Activated naive CD4-positive, alpha-beta T cell treated with anti-CD3 and anti-CD28 coated beads, Interleukin-2, amount 50 U/mL, for 24 hours (primary cell): ENCODE results near the gene CCDC157.
"Not testable (repeated sequence)": the region's sequence is repeated elsewhere in the genome, so short reads cannot be mapped to it uniquely, and the experiment has no call there.

Source experiments
- H3K27ac Mint-ChIP-seq: one replicate; pipeline ENCODE4 v1.8.0; 2021; ENCODE audit warnings: mild to moderate bottlenecking, mixed read lengths
- H3K27me3 Mint-ChIP-seq: one replicate; pipeline ENCODE4 v1.8.0; 2021; ENCODE audit warnings: mixed read lengths
- H3K36me3 Mint-ChIP-seq: one replicate; pipeline ENCODE4 v1.8.0; 2021; ENCODE audit warnings: mixed read lengths
- H3K4me1 Mint-ChIP-seq: one replicate; pipeline ENCODE4 v1.8.0; 2021; ENCODE audit warnings: mixed read lengths
- H3K4me3 Mint-ChIP-seq: one replicate; pipeline ENCODE4 v1.8.0; 2021; ENCODE audit warnings: mild to moderate bottlenecking, mixed read lengths
- H3K9me3 Mint-ChIP-seq: one replicate; pipeline ENCODE4 v1.8.0; 2021; ENCODE audit warnings: mixed read lengths

CCDC157 gene

GRCh38 chr22:30336752-30337460 lies 19.9 kb upstream of the CCDC157 start:
- Mint-ChIP-seq H3K27ac (peak overlapping the region; percentile 62), H3K36me3 (peaks cover 8% of the 10 kb centered on the region)

DNA sequence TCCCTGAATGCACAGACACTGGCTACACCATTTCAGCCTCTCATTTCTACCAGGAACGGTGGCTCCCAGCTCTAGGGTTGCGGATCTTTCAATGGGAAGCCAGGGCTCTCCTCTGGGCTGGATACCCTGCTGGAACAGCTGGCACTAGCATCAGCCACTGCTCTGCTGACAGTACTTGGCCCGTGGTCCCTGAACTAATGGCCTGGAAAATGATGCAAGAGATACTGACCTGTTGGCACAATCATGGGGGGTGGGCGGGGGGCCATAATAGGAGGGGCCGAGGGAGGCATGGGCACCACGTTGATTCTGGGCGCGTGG lies 19.4 kb upstream of the CCDC157 start:
- Mint-ChIP-seq H3K4me3 (no peak overlapping the region), H3K27ac (no peak overlapping the region), H3K4me1 (peaks cover 15% of the 10 kb centered on the region), H3K36me3 (peaks cover 8% of the 10 kb centered on the region), H3K9me3 (no peaks in the 10 kb centered on the region), H3K27me3 (no peaks in the 10 kb centered on the region)

More at GRCh38 chr22:30336752-30337460, 19.9 kb upstream of the CCDC157 start:
- Mint-ChIP-seq H3K4me3 (no peak overlapping the region), H3K9me3 (no peaks in the 10 kb centered on the region), H3K27me3 (no peaks in the 10 kb centered on the region), H3K4me1 (peaks cover 15% of the 10 kb centered on the region)

DNA sequence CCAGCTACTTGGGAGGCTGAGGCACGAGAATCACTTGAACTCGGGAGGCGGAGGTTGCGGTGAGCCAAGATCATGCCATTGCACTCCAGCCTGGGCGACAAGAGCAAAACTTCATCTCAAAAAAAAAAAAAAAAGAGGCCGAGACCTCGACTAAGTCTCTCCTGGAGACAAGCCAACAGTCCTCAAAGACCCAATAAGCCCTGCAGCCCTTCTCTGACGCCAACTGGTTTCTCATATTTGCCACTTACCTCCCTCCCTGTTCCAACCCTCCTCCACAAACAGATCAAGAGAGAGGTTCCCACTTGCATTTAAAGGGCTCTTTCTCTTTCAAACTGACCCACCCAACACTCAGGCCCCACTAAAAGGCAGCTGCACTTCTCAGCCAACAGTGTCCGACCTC lies 18.5 kb upstream of the CCDC157 start:
- Mint-ChIP-seq H3K36me3 (peaks cover 10% of the 10 kb centered on the region), H3K4me1 (peaks cover 15% of the 10 kb centered on the region)
- H3K27me3 Mint-ChIP-seq, H3K4me3 Mint-ChIP-seq, H3K9me3 Mint-ChIP-seq, H3K27ac Mint-ChIP-seq: not testable (repeated sequence)

DNA sequence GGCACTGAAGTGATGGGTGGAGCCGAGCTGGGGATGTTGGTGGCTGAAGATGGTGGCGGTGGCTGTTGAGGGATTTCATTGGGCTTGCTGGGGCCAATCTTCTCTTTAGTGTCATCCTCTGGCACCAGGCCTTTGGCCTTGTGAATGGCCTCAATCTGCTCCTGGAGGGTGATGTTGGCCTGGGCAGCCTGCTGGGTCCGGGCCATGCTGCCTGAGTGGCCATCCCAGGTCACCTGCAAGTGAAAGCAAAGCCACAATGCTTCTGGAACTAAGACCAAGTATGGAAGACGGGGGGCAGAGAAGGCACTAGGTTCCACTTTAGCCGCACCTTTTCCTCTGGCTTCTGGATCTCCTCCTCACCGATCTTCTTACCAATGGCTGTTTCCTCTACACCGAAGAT lies 18.0 kb upstream of the CCDC157 start:
- Mint-ChIP-seq H3K9me3 (no peaks in the 10 kb centered on the region), H3K4me1 (peaks cover 10% of the 10 kb centered on the region), H3K36me3 (peaks cover 12% of the 10 kb centered on the region), H3K4me3 (no peak overlapping the region), H3K27me3 (no peaks in the 10 kb centered on the region), H3K27ac (no peak overlapping the region)

DNA sequence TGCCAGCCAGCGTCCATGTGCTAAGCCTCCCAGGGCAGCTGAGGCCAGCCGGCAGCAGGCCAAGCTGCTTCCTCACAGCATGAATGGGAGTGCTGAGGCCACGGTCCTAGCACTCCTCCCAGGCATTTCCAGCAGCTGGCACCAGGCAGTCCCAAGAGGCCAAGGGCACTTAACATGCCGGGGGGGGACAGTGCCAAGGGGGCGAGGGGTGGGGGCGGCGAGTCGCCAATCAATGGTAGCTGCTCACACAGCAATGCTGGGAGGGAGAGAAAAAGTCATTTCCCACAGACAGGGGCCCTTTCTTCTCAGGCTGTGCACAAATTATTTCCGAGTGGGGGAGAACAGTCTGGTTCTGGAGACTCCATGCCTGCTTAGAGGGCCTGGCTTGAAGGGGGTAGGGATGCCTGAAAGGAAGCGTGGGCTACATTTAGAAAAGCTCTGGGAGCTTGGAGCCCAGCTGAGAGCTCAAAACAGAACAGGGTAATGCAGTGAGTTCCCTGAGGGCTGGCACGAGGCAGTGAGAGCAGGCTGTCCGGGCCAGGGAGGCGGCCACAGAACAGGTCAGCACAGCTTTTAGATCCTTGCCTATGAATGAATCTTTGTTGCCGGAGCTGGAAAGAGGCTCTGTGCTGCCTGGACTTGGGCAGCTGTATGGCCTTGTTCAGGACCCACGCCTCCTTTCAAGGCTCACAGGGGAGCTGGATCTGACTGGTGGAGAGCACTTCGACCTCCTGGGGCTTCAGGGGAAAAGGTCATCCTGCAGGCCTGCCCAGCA lies 15.7 kb upstream of the CCDC157 start:
- H3K27ac Mint-ChIP-seq: no peak overlapping the region

DNA sequence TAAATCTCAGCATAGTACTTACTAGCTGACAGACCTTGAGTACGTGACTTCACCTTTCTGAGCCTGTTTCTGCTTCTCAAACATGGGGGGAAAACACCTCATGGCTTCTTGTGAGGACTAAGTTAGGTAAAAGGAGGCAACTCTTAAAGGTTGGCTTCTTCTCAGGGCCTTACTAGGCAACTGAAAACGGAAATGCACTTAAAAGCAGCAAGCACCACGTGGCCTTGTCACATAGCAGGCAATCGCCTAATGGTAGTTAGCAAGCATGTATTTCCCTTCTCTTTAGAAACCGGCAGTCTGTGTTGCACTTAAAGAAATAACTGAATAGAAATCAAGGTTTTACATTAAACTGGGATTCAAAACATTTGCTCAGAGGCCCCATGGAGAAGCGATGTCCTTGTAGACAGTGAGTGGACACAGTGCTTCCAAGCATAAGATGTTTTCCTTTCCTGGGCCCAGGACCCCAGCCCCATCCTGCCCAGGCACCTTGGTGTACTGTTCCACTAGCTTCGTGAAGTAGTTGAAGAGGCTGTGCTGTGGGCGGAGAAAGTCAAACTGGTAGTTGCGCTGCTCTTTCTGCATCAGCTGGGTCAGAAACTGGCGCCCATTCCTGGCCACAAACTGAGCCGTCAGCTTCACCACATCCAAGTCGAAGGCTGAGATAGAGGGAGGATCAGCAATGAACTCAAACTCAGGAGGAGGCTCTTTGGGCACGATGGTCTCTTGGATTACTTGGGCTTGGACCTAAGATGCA lies 12.2 kb upstream of the CCDC157 start:
- Mint-ChIP-seq H3K27ac (peak overlapping the region; percentile 65), H3K4me1 (peaks cover 22% of the 10 kb centered on the region), H3K27me3 (no peaks in the 10 kb centered on the region), H3K9me3 (no peaks in the 10 kb centered on the region), H3K4me3 (no peak overlapping the region), H3K36me3 (peaks cover 16% of the 10 kb centered on the region)

More for the DNA sequence above, 15.7 kb upstream of the CCDC157 start:
- H3K36me3 Mint-ChIP-seq: peaks cover 14% of the 10 kb centered on the region
- no peaks in the 10 kb centered on the region for H3K27me3 Mint-ChIP-seq
- H3K9me3 Mint-ChIP-seq: no peaks in the 10 kb centered on the region
- no peaks in the 10 kb centered on the region for H3K4me1 Mint-ChIP-seq
- H3K4me3 Mint-ChIP-seq: no peak overlapping the region

- Mint-ChIP-seq H3K4me3 (peak overlapping the region; percentile 42), H3K4me1 (peaks cover 47% of the 10 kb centered on the region), H3K9me3 (no peaks in the 10 kb centered on the region), H3K27me3 (no peaks in the 10 kb centered on the region), H3K27ac (peak overlapping the region; percentile 72), H3K36me3 (peaks cover 15% of the 10 kb centered on the region)
Measured at GRCh38 chr22:30347255-30347892, 9.4 kb upstream of the CCDC157 start.

DNA sequence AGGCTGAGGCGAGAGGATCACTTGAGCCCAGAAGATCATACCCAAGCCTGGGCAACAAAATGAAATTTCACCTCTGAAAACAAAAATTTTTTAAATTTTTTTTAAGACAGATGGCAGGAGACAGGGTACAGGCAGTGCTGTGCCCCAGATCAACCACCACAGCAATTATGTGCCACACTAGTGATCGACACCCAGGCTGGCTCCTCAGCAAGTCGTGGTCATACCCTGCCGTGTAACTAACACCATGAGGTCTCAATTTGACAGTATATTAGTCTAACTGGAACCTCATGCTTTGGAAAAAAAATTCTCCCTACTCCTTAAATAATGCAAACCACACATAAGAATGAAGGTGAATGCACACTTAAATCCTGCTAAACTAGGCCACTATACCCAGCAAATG lies 8.4 kb upstream of the CCDC157 start:
- Mint-ChIP-seq H3K4me3 (peak overlapping the region; percentile 61), H3K4me1 (peaks cover 56% of the 10 kb centered on the region), H3K27ac (peak overlapping the region; percentile 76), H3K27me3 (no peaks in the 10 kb centered on the region), H3K9me3 (no peaks in the 10 kb centered on the region), H3K36me3 (peaks cover 11% of the 10 kb centered on the region)

DNA sequence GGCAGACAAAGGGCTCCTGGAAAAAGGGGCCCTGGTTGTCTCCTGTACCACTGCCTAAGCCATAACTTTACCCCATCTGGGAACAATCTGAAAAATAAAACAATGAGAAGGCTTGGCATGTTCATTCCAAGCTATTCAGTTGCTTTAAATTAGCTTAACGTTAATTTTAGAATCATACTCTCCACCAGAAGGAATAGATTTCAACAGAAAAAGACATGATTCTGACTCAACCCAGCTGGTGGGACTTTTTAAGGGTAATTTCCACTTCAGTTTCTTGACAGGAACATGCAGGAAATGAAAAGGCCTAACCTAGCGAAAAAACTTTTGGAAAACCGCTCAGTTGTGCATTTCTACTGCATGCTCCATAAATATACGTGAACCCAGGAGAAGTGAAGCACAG lies 8.0 kb upstream of the CCDC157 start:
- Mint-ChIP-seq H3K4me3 (peak overlapping the region; percentile 61), H3K36me3 (peaks cover 10% of the 10 kb centered on the region), H3K9me3 (no peaks in the 10 kb centered on the region), H3K27me3 (no peaks in the 10 kb centered on the region), H3K4me1 (peaks cover 60% of the 10 kb centered on the region), H3K27ac (peak overlapping the region; percentile 76)

DNA sequence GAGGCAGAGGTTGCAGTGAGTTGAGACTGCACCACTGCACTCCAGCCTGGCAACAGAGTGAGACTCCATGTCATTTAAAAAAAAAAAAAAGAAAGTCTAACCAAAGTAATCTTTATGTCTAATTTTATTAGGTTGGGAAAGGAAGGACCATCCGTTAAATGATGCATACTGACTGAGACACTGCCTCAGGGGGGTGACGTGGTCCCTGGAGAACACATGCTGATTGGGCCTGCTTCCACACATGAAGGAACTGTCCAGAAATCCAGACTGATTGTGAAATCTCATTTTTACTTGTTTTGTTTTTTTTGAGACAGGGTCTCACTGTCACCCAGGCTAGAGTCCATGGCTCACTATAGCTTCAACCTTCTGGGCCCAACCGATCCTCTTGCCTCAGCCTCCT lies 5.6 kb upstream of the CCDC157 start:
- H3K27me3 Mint-ChIP-seq: no peaks in the 10 kb centered on the region
- peaks cover 18% of the 10 kb centered on the region for H3K36me3 Mint-ChIP-seq
- H3K9me3 Mint-ChIP-seq: no peaks in the 10 kb centered on the region
- peaks cover 83% of the 10 kb centered on the region for H3K4me1 Mint-ChIP-seq
- no peak overlapping the region for H3K27ac Mint-ChIP-seq
- H3K4me3 Mint-ChIP-seq: no peak overlapping the region

- Mint-ChIP-seq H3K27ac (peak overlapping the region; percentile 93), H3K4me3 (peak overlapping the region; percentile 94), H3K36me3 (peaks cover 15% of the 10 kb centered on the region), H3K4me1 (peaks cover 71% of the 10 kb centered on the region), H3K27me3 (no peaks in the 10 kb centered on the region), H3K9me3 (no peaks in the 10 kb centered on the region)
Measured at GRCh38 chr22:30354644-30355043, 2.2 kb upstream of the CCDC157 start.

GRCh38 chr22:30357236-30357570 lies 396 bp downstream of the CCDC157 start:
- Mint-ChIP-seq H3K9me3 (no peaks in the 10 kb centered on the region), H3K27ac (peak overlapping the region; percentile 95), H3K36me3 (peaks cover 11% of the 10 kb centered on the region), H3K4me1 (peaks cover 47% of the 10 kb centered on the region), H3K27me3 (no peaks in the 10 kb centered on the region), H3K4me3 (peak overlapping the region; percentile 94)

DNA sequence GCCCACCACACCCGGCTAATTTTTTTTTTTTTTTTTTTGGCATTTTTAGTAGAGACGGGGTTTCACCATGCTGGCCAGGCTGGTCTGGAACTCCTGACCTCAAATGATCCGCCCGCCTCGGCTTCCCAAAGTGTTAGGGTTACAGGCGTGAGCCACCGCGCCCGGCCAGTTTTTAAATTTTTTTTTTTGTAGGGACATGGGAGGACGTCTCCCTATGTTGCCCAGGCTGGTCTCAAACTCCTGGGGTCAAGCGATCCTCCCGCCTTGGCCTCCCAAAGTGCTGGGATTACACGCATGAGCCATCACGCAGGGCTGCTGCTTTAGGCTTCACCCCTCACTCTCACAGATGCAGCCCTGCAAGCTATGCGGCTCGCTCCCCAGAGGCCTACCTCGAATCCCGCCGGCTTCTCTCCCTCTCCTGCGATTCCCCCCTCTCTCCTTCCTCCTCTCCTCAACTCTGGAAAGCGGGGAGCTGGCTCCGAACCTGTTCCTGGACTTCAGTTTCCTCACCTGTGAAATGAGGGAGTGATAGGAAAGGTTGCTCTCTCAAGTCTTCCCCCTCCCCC lies 926 bp downstream of the CCDC157 start:
- H3K27me3 Mint-ChIP-seq: no peaks in the 10 kb centered on the region
- peaks cover 11% of the 10 kb centered on the region for H3K36me3 Mint-ChIP-seq
- peak overlapping the region; percentile 94 for H3K4me3 Mint-ChIP-seq
- H3K9me3 Mint-ChIP-seq: no peaks in the 10 kb centered on the region
- H3K4me1 Mint-ChIP-seq: peaks cover 43% of the 10 kb centered on the region
- H3K27ac Mint-ChIP-seq: peak overlapping the region; percentile 66

DNA sequence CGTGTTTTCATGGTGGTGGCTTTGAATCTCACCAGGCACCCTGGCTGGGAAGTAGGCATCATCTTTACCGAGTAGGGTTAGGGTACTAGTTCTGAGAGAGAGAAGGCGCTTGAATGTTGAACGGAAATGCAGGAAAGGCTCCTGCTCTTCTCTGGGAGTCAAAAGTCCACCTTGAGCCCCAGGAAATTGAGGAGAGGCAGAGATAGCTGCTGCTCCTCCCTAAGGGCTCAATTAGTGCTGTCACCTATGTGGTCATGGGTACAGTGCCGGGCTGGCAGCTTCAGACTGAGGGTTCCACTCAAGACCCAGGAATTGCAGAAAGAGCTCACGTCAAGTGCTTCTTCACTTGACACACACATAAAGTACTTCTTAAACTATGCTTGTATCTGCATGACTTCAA lies 1.7 kb downstream of the CCDC157 start:
- Mint-ChIP-seq H3K4me3 (no peak overlapping the region), H3K36me3 (peaks cover 11% of the 10 kb centered on the region), H3K27ac (no peak overlapping the region), H3K27me3 (no peaks in the 10 kb centered on the region), H3K9me3 (no peaks in the 10 kb centered on the region), H3K4me1 (peaks cover 36% of the 10 kb centered on the region)

- peak overlapping the region; percentile 37 for H3K27ac Mint-ChIP-seq
Measured at GRCh38 chr22:30361916-30362650, 5.3 kb downstream of the CCDC157 start.

More at GRCh38 chr22:30361916-30362650, 5.3 kb downstream of the CCDC157 start:
- H3K9me3 Mint-ChIP-seq: no peaks in the 10 kb centered on the region
- peaks cover 7% of the 10 kb centered on the region for H3K4me1 Mint-ChIP-seq
- H3K4me3 Mint-ChIP-seq: no peak overlapping the region
- no peaks in the 10 kb centered on the region for H3K36me3 Mint-ChIP-seq
- H3K27me3 Mint-ChIP-seq: no peaks in the 10 kb centered on the region
